Transverse colon (tissue), 4 donors: Measurements from ENCODE around the gene RAB20. TPM values are rescaled to one million over a fixed set of nuclear protein-coding genes. Genes with fewer than 3 reads are reported as not detected.
A peak's percentile ranks its signal among the peaks of the same experiment; 100 is the strongest.

Experiments
- DNase-seq: peaks from one replicate; pipeline ENCODE4 v3.0.0-alpha.2; 2019
- H3K27ac ChIP-seq, 4 donors: fragments of 200-600 bp; sonication (generic); 2 replicates each; pipeline ENCODE4 v1.5.1; 2016 to 2018; ENCODE audit warnings: inconsistent platforms in 4 of 4
- H3K27me3 ChIP-seq: fragments of 200-600 bp; sonication (generic); 2 replicates; pipeline ENCODE4 v1.5.1; 2017; ENCODE audit warnings: inconsistent platforms
- H3K36me3 ChIP-seq, 4 donors: fragments of 200-600 bp; sonication (generic); 2 replicates each; pipeline ENCODE4 v1.5.1; 2017 to 2019; ENCODE audit warnings: inconsistent platforms in 4 of 4
- H3K4me1 ChIP-seq, 4 donors: fragments of 200-600 bp; sonication (generic); 2 replicates each; pipeline ENCODE4 v1.5.1; 2017 to 2020; ENCODE audit warnings: inconsistent platforms in 4 of 4
- H3K4me3 ChIP-seq, 4 donors: fragments of 200-600 bp; sonication (generic); 1 replicate in 1 of 4; 2 replicates in 3 of 4; pipeline versions ENCODE4 v1.5.1 to v1.6.1; 2017 to 2019; ENCODE audit warnings: inconsistent platforms in 4 of 4
- H3K9me3 ChIP-seq, 2 donors: fragments of 200-600 bp; sonication (generic); 2 replicates each; pipeline ENCODE4 v1.5.1; 2017 to 2019; ENCODE audit warnings: inconsistent platforms in 2 of 2
- CTCF ChIP-seq, 5 experiments: fragments of 200-600 bp in 3 of 5; fragments of 450-650 bp in 2 of 5; sonication (generic) in 3 of 5; IDR thresholded peaks; 1 replicate in 2 of 5; 2 replicates in 3 of 5; pipeline ENCODE4 v1.5.1; 2016 to 2017; ENCODE audit warnings: antibody characterized with exemption in 5 of 5, inconsistent platforms in 3 of 5, mild to moderate bottlenecking in 2 of 5, moderate library complexity in 1 of 5
- EP300 ChIP-seq: sonication (generic); formaldehyde crosslinking; IDR thresholded peaks from one replicate; pipeline ENCODE4 v1.6.1; 2017; ENCODE audit warnings: antibody characterized with exemption, low read depth
- POLR2A ChIP-seq: fragments of 450-650 bp; IDR thresholded peaks from one replicate; pipeline ENCODE4 v1.6.1; 2016; ENCODE audit warnings: antibody characterized with exemption, mild to moderate bottlenecking, moderate library complexity
- POLR2AphosphoS5 ChIP-seq, 3 donors: sonication (generic); formaldehyde crosslinking; IDR thresholded peaks; one replicate each; pipeline ENCODE4 v1.6.1; 2016; ENCODE audit warnings: antibody characterized with exemption in 3 of 3
- WGBS, 2 donors: methylation state at CpG; one replicate each; pipeline ENCODE4 v1.1.5; 2018; ENCODE audit warnings: low coverage in 1 of 2; 5-methylcytosine and 5-hydroxymethylcytosine counted together
- in situ Hi-C, 4 donors: fragments of 200-750 bp; cut with MboI; loops; one replicate each; pipeline versions ENCODE4 v1.15.0 to v1.15.1; 2017; ENCODE audit warnings: low sequenced_read_pairs in 3 of 4, low pct_ligation_motif_present in 1 of 4, low pct_unique_long_range_greater_than_20kb in 1 of 4
- intact Hi-C: fragments of 100-400 bp; cut with DNase I; formaldehyde crosslinking; loops from one replicate; pipeline ENCODE4 v1.15.1; 2023; ENCODE audit warnings: low total_unique reads
- total RNA-seq, 4 donors: library from RNA; depleted of rRNA; stranded (reverse); fragments of >200 nt; gene quantifications; one replicate each; pipeline ENCODE4 v1.1.0, GENCODE V29; 2016

RAB20 gene
- total RNA-seq, 4 donors from 2014 or later = 12.5 to 66.2 (median 54.1) TPM

GRCh38 chr13:110518571-110518970 is 43.0 kb downstream of the RAB20 start:
- Histone ChIP-seq H3K27ac (peak overlapping the region; percentile 36 to 66 (median 47)), H3K27me3 (no peaks in the 10 kb centered on the region), H3K9me3 (no peaks in the 10 kb centered on the region), H3K4me3 (no peak overlapping the region), H3K36me3 (no peaks in the 10 kb centered on the region), H3K4me1 (peaks cover 23 to 54% (median 36%) of the 10 kb centered on the region in 4 donors)
- DNase-seq = peak; percentile 55
- in situ Hi-C loops = no loop called here
- intact Hi-C loops = no loop called here
- WGBS, 2 donors = 78% methylated on average over 11 of the region's 11 CpGs; no CpG with 5 or more reads in 1 of the 2 donors
- TF ChIP-seq POLR2A (no peak), CTCF (IDR thresholded peaks at IDR 0.05) (no peak), POLR2AphosphoS5 (IDR thresholded peaks at IDR 0.05) (no peak), EP300 (no peak)

GRCh38 chr13:110518226-110518525 is 43.3 kb downstream of the RAB20 start:
- H3K27me3 ChIP-seq = no peaks in the 10 kb centered on the region
- no peaks in the 10 kb centered on the region for H3K36me3 ChIP-seq
- no peaks in the 10 kb centered on the region for H3K9me3 ChIP-seq
- TF ChIP-seq EP300 (no peak), CTCF (IDR thresholded peaks at IDR 0.05) (no peak), POLR2A (no peak), POLR2AphosphoS5 (IDR thresholded peaks at IDR 0.05) (no peak)
- 79% methylated on average over 8 of the region's 8 CpGs; no CpG with 5 or more reads in 1 of the 2 donors for WGBS, 2 donors
- peaks cover 23 to 53% (median 34%) of the 10 kb centered on the region in 4 donors for H3K4me1 ChIP-seq
- intact Hi-C loops (no loop called here), in situ Hi-C loops (no loop called here)
- H3K4me3 ChIP-seq = no peak overlapping the region
- peak overlapping the region; percentile 36 to 66 (median 47) for H3K27ac ChIP-seq
- no peak for DNase-seq

- in situ Hi-C loops = no loop called here
- H3K27ac ChIP-seq = peak overlapping the region; percentile 36 to 66 (median 47)
- no peaks in the 10 kb centered on the region for H3K27me3 ChIP-seq
- TF ChIP-seq POLR2A (no peak), POLR2AphosphoS5 (IDR thresholded peaks at IDR 0.05) (peak in 2 of 3 donors; percentile 30 to 31)
- no peaks in the 10 kb centered on the region for H3K9me3 ChIP-seq
- intact Hi-C loops = no loop called here
- H3K4me3 ChIP-seq = no peak overlapping the region
- peak; percentile 54 for DNase-seq
- H3K36me3 ChIP-seq = peaks cover 0 to under 1% (median 0%) of the 10 kb centered on the region in 4 donors
- H3K4me1 ChIP-seq = peaks cover 23 to 53% (median 34%) of the 10 kb centered on the region in 4 donors
- WGBS, 2 donors = 53% methylated on average over 7 of the region's 7 CpGs; no CpG with 5 or more reads in 1 of the 2 donors
Observed at GRCh38 chr13:110517505-110518225, 43.9 kb downstream of the RAB20 start.

- in situ Hi-C loops = no loop called here
Observed at GRCh38 chr13:110516500-110516899, 45.0 kb downstream of the RAB20 start.

More at GRCh38 chr13:110516500-110516899, 45.0 kb downstream of the RAB20 start:
- intact Hi-C loops = no loop called here
- Histone ChIP-seq H3K4me3 (no peak overlapping the region), H3K27me3 (no peaks in the 10 kb centered on the region), H3K9me3 (no peaks in the 10 kb centered on the region), H3K27ac (no peak overlapping the region), H3K4me1 (peaks cover 21 to 45% (median 29%) of the 10 kb centered on the region in 4 donors), H3K36me3 (peaks cover 0 to 5% (median 0%) of the 10 kb centered on the region in 4 donors)
- TF ChIP-seq POLR2A (no peak), EP300 (no peak), CTCF (IDR thresholded peaks at IDR 0.05) (no peak), POLR2AphosphoS5 (IDR thresholded peaks at IDR 0.05) (no peak)
- 82 to 91% methylated on average over 4 to 12 of the region's 12 CpGs for WGBS, 2 donors
- DNase-seq = no peak
